SK-N-SH treated with all-trans-retinoic acid at 6 μM for 48 hours (cell line): Measurements from ENCODE around the gene ST6GALNAC4.

Experiments used
- BACH2 ChIP-seq: fragments of 250-450 bp; sonication (Bioruptor Pico); IDR thresholded peaks from 2 replicates; pipeline ENCODE4 v1.9.0; 2021; ENCODE audit warnings: mild to moderate bottlenecking, borderline replicate concordance
- CREB5 ChIP-seq: fragments of 250-450 bp; sonication (Bioruptor Pico); IDR thresholded peaks from 2 replicates; pipeline ENCODE4 v1.5.1; 2020; ENCODE audit warnings: low read depth, mild to moderate bottlenecking, moderate library complexity
- GLIS3 ChIP-seq: fragments of 250-450 bp; sonication (Bioruptor Pico); IDR thresholded peaks from 2 replicates; pipeline ENCODE4 v1.5.0; 2020; ENCODE audit warnings: mild to moderate bottlenecking, moderate library complexity
- PATZ1 ChIP-seq: fragments of 250-450 bp; sonication (Bioruptor Pico); IDR thresholded peaks from 2 replicates; pipeline ENCODE4 v1.8.0; 2020; ENCODE audit warnings: mild to moderate bottlenecking, moderate library complexity, borderline replicate concordance
- TSHZ2 ChIP-seq: fragments of 250-450 bp; sonication (Bioruptor Pico); IDR thresholded peaks from 2 replicates; pipeline ENCODE4 v1.5.0; 2020; ENCODE audit warnings: mild to moderate bottlenecking, moderate library complexity
- ZFP3 ChIP-seq: fragments of 250-450 bp; sonication (Bioruptor Pico); IDR thresholded peaks from 2 replicates; pipeline ENCODE4 v1.5.0; 2020; ENCODE audit warnings: mild to moderate bottlenecking, moderate library complexity

GRCh38 chr9:127903557-127904475, 13.0 kb downstream of the ST6GALNAC4 start:
- TF ChIP-seq BACH2 (CRISPR knock-in tag), result no peak
- TF ChIP-seq GLIS3 (CRISPR knock-in tag), result no peak
- no peak for TF ChIP-seq PATZ1 (CRISPR knock-in tag)
- no peak for TF ChIP-seq CREB5
- TF ChIP-seq ZFP3 (CRISPR knock-in tag), result no peak
- TF ChIP-seq TSHZ2, result no peak
